Measurements from ENCODE around the gene KIF27.
"Not testable (repeated sequence)": the region's sequence is repeated elsewhere in the genome, so short reads cannot be mapped to it uniquely, and the experiment has no call there.

Gene KIF27

GRCh38 chr9:83932851-83933250 lies 11.6 kb upstream of the KIF27 start:
- DNase-seq = no peak

DNA sequence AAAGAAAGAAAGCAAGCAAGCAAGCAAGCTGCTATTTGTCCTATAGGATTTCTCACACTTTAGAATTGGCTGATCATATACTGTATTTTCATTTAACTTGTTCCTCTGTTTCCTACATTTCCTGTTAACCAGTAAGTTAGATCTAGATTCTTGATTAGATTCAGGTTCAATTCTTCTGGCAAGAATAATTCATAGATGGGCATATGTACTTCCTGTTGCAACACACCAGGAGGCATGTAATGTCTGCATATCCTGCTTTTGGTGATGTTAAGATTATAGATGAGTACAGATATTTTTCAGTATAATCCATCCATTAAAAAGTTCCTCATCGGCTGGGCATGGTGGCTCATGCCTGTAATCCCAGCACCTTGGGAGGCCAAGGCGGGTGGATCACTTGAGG lies 10.8 kb upstream of the KIF27 start:
- no peak for DNase-seq

- no peak for DNase-seq
These were observed 9.6 kb upstream of the KIF27 start for GRCh38 chr9:83930881-83931280.

- DNase-seq = no peak
These were observed 6.4 kb upstream of the KIF27 start for GRCh38 chr9:83927591-83927990.

GRCh38 chr9:83920469-83920926 lies 734 bp downstream of the KIF27 start:
- peak; percentile 46 to 58 for DNase-seq

DNA sequence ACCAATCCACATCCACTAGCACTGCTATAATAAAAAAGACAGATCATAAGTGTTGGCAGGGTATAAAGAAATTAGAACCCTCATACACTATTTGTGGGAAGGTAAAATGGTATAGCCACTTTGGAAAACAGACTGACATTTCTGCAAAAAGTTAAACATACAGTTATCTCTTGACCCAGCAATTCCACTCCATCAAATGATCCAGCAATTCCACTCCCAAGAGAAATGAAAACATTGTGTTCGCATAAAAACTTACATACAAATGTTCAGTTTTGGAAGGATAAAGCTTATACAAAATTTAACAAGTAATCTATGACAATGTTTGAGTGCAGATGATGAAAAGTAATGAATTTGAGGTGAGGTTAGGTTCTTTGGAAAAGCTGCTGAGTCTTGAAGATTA lies 2.1 kb downstream of the KIF27 start:
- no peak for DNase-seq

GRCh38 chr9:83912194-83912593 lies 9.0 kb downstream of the KIF27 start:
- peak in 1 of 2 donors; percentile 18 for DNase-seq

- no peak for DNase-seq
These were observed 15.1 kb downstream of the KIF27 start for GRCh38 chr9:83906144-83906543.

GRCh38 chr9:83900615-83901014 lies 20.6 kb downstream of the KIF27 start:
- not testable (repeated sequence) for DNase-seq

- DNase-seq = not testable (repeated sequence)
These were observed 26.9 kb downstream of the KIF27 start for GRCh38 chr9:83894301-83894700.

GRCh38 chr9:83886498-83886897 lies 34.7 kb downstream of the KIF27 start:
- DNase-seq = not testable (repeated sequence)

DNA sequence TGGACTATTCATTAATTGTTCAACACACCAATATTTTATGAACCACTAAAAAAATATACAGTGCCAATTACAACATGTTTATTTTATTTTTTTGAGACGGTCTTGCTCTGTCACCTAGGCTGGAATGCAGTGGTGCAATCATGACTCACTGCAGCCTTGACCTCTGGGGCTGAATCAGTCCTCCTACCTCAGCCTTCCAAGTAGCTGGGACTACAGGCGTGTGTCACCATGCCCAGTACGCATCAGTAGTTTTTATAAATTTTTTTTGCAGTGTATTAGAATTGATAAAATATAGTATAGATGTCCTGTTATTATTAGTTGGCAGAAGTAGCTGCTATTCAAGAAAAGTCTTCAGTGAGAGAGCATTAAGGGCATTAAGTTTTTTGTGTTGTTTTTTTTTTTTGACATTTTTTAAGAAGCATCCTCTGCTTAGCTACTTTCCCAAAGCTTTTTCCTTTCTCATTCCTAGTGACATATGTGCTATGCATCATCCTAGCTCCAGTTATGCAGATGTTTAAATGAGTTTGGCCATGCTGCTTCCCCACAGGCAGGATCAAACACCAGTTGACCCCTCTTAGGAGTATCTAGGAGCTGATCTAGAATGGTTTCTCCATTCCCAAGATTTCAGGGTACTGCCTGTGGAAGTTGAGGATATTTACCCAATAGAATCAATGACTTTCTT lies 35.5 kb downstream of the KIF27 start:
- DNase-seq = not testable (repeated sequence)

DNA sequence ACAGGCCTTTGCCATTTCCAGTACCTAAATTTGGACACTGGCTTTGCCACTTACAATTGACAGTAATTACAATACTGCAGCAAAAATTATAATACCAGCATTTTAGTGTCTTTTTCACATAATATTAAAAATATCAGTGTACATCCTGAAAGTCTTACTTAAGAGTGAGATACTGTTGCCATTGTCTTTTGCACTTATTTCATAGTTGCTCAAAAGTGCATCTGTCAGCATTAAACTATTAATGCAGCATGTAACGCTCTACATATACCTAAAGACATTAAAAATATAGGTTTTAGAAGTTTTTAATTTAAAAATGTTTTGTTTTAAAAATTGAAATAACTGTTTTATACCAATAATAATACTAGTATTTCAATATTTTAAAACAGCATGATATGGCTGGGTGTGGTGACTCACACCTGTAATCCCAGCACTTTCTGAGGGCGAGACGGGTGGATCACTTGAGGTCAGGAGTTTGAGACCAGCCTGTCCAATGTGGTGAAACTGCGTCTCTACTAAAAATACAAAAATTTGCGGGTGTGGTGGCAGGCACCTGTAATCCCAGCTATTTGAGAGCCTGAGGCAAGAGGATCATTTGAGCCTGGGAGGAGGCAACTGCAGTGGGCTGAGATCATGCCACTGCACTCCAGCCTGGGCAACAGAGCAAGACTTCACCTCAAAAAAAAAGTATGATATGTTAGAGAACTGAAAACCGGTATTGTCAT lies 39.4 kb downstream of the KIF27 start:
- not testable (repeated sequence) for DNase-seq

- DNase-seq = not testable (repeated sequence)
These were observed 45.7 kb downstream of the KIF27 start for GRCh38 chr9:83875559-83875958.

GRCh38 chr9:83849895-83850294 lies 71.3 kb downstream of the KIF27 start:
- not testable (repeated sequence) for DNase-seq

DNA sequence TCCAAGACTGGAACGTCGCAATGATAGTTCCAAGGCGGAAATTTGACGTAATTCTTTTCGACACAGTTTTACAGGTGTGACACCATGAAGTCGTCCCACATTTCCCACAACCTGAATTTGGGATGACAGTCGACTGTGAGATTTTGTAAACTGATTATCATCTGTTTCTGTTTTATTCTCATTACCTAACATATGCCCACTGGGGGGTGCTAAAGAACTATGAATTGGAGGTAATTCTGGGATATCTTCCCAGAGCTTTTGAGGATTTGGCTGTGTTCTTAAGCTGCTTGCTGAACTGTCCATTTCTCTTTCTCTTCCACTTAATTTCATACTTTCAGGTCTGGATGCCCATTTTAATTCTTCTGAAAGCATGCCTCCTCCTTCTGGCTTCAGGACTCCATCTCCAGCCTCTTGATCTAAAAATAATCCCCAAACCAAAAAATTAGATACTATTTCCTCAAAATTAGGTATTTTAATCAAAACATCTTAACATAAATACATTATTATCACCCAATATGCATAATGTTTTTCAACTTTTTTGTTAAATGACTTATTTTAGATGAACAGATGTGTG lies 84.1 kb downstream of the KIF27 start:
- DNase-seq = not testable (repeated sequence)

- DNase-seq = not testable (repeated sequence)
These were observed 90.7 kb downstream of the KIF27 start for GRCh38 chr9:83830426-83831071.

DNA sequence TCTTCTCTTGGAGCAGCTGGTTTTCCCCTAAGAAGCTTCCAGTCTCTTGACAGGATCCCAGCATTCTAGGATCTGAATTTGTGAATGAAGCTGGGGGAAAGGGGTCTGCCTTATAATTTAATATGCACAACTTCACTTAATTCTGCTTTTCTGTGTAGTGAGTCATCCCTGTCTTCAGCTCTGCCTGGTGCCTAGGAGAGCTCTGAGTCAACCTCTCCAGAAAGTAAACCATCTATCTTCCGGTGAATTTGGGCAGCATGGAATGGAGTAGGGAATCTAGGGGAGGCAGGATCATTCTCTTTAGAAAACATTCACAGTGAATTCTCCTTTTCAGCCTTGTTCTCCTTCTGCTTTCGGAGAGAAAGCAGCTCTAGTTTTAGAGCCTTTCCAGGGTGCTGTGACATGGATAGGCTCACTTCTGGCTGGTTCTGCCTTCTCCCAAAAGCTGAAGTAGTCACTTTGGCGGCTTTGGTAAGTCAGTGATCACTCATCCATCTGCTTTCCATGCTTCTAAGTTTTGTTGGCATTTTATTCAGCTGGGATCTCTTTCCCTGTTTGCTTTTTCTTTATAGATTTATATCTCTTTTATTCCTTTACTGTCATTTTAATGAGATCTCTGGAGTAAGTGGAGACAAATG lies 96.1 kb downstream of the KIF27 start:
- not testable (repeated sequence) for DNase-seq

- peak; percentile 78 to 83 for DNase-seq
These were observed 103.6 kb downstream of the KIF27 start, which contains the start of gene GKAP1 for GRCh38 chr9:83817356-83818278. TSS of gene GKAP1 (minus strand) at chr9:83817769. CDS start at chr9:83806517, 11,252 bp downstream.

GRCh38 chr9:83817011-83817355 lies 104.2 kb downstream of the KIF27 start:
- DNase-seq = peak in 1 of 2 donors; percentile 22

DNA sequence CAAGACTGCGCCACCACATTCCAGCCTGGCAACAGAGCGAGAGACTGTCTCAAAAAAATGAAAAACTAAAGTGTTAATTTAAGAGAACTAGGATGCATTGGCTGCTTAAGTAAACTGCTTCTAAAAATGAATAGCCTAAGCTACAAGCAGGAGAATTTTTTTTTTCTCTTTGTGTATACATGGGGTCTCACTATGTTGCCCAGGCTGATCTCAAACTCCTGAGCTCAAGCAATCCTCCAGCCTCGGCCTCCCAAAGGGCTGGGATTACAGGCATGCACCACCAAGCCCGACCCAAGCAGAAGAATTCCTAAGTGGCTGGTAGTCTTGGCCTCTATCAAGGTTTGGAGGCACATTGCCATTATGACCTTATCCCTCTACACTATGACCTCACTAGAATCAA lies 106.1 kb downstream of the KIF27 start:
- DNase-seq = not testable (repeated sequence)

DNA sequence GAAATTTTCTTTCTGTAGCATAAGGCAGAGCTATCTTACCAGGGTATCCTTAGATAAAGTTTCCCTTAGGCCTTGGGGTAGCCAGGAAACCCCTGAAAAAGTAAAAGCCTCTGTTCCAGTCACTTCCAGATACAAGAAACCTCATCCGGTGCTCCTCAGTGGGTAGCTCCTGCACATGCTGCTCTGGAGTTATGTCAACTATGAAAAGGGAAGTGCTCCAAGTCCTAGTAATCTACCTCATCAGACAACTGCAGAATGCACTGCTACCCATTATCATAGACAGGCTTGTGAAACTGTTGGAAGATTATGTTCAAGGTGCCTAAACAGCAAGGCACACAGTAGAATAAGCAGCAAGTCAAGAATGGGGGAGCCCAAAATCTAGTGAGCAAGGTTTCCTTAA lies 112.0 kb downstream of the KIF27 start:
- DNase-seq = not testable (repeated sequence)
